Left ventricle myocardium superior (tissue), 1 donor: ENCODE results near the gene STAB1. TPM values are rescaled to one million over a fixed set of nuclear protein-coding genes. Genes with fewer than 3 reads are reported as not detected.

Experiments used
- ATAC-seq: fragments of 200-7000 bp; cut with Tn5 transposase; one replicate; pipeline ENCODE4 v1.9.1; 2020; ENCODE audit warnings: mild to moderate bottlenecking, moderate library complexity
- DNase-seq: peaks from one replicate; pipeline ENCODE4 v3.0.0-alpha.2; 2020
- intact Hi-C: fragments of 100-400 bp; cut with micrococcal nuclease; formaldehyde crosslinking; loops from one replicate; pipeline ENCODE4 v1.11.0; 2022
- total RNA-seq: library from RNA; stranded (reverse); fragmentation: NEBNext Ultra II Directional; extraction: Animal tissue kit (Norgen Biotek cat#: 25700); gene quantifications from one replicate; pipeline ENCODE4 v1.2.1, GENCODE V29; 2021
- donor health status: DM: no; HTN: yes; CAD: no; lungs with severe emphysema.

The STAB1 gene
- total RNA-seq, 1 donor from 2014 or later, result 69.7 TPM

DNA sequence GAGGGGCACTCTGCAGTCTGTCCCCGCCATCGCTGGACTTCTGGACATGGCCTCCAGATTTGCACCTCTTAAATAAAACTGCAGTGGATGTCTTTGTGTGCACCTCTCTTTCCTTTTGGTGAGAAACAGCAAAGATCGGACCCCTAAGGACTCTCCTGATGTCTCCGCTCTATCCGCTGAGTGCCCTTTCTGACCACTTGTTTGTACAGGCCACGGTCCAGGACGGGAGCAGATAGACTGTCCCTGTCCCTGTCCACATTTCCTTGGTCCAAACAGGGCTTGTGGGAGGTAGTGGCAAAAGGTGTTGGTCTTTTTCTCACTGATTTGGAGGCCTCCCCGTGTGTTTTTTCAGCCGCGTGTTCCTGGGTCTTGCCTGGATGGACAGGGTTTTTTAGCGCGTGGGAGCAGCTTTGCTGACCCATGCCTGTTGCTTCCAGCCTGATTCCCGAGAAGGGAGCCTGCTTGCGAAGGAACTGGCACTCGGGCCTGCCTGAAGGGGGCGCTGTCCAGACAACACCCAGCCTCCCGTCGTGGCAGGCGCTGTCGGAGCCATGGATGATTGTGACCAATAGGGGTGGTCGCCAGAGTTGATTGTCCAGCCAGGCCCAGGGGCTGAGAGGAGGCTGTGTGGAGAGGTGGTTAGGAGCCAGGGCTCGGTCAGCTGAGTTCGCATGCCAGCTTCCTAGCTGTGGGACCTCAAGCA, 13.2 kb upstream of the STAB1 start:
- ATAC-seq, result no peak
- DNase-seq, result no peak
- intact Hi-C loops, result no loop called here

DNA sequence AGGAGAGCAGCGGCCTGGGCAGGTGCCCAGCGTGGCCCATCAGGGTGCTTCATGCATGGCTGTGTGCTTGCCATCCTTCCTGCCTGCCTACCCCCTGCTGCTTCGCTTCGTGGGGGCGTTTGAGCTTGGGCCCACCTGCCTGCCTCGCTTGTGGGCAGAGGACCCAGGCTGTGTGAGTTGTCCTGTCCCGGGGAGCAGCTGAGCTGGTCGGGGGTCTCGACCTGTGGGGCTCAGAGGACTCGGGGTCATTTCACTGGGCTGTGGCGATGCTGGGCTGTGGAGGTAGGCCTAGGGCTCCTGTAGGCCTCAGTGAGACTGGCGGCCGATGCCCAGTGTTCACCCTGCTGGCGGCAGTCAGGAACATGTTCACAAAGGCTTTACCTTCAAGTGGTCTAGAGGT, 12.1 kb upstream of the STAB1 start:
- ATAC-seq, result no peak
- DNase-seq, result no peak
- intact Hi-C loops, result no loop called here

DNA sequence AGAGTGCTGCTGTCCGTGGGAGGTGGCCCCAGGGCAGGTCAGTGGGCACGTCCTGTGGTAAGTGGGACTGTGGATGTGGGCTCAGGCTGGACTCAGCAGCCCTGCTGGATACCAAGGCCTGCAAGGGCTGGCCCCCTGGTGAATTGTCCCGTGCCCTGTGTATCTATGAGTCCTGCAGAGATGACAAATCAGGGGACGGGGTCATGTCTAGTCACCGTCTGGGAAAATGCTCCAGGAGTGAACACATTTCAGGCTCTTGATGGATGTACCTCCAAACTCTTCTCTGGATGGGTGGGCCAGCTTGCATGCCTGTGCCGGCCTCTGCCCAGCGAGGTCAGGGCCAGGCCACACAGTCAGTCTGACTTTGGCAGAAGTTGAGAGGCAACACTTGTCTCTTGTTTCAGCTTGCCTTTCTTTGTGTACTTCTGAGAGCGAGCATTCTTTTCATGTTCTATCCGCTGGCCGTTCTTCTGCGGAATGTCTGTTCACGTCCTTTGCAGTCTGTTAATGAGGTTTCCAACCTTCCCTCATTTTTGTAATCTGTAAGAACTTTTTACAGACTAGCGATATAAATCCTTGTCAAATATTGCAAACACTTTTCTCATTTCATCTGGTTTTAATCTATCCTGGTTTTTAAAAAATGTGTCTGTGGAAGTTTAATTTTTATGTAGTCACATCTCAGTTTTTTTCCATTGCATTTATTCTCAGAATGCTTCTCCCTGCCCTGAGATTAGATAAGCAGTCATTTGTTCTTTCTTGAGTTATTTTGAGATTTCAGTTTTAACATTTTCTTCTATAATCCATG, 11.4 kb upstream of the STAB1 start:
- intact Hi-C loops, result no loop called here
- DNase-seq (no peak), ATAC-seq (peak; percentile 53)

- no peak for DNase-seq
- intact Hi-C loops, result no loop called here
- peak; percentile 58 for ATAC-seq
Measured at GRCh38 chr3:52484680-52485461, 10.3 kb upstream of the STAB1 start.

- intact Hi-C loops, result no loop called here
- no peak for ATAC-seq
Measured at GRCh38 chr3:52487050-52487787, 7.9 kb upstream of the STAB1 start.

GRCh38 chr3:52487788-52488691, 7.1 kb upstream of the STAB1 start:
- ATAC-seq (no peak), DNase-seq (no peak)
- intact Hi-C loops, result no loop called here

More at GRCh38 chr3:52487050-52487787, 7.9 kb upstream of the STAB1 start:
- no peak for DNase-seq

GRCh38 chr3:52488746-52489145, 6.4 kb upstream of the STAB1 start:
- no peak for DNase-seq
- intact Hi-C loops, result no loop called here
- no peak for ATAC-seq

- intact Hi-C loops, result no loop called here
- DNase-seq (peak; percentile 51), ATAC-seq (no peak)
Measured at GRCh38 chr3:52489453-52489852, 5.7 kb upstream of the STAB1 start.

DNA sequence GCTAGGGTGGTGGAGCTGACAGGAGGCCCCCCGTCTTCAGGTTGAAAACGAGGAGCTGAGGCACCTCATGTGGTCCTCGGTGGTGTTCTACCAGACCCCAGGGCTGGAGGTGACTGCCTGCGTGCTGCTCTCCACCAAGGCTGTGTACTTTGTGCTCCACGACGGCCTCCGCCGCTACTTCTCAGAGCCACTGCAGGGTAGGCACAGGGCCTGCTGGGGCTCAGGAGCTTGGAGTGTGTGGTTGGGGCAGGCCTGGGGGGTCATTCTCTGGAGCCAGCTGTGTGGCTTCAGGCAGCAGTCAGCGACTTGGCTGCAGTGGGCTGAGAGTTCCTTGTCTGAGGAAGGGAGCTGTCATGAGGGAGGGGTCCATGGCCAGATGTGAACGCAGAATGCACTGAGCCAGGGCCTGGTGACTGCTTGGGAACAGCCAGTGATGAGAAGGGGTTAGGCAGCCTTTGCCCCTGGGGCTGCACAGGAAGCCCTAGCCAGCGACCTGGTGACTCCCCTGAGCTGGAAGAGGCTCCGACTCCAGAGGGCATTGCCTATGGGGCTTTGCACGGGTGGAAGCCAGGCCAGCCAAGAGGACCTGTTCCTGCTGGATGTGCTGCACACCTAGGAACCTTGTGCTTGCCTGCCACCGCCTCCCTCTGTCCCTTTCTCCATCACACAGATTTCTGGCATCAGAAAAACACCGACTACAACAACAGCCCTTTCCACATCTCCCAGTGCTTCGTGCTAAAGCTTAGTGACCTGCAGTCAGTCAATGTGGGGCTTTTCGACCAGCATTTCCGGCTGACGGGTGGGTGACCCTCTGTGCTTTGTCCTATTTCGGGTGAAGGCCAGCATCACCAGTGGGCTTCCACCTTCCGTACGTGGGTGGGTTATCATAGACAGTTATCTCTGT, 4.9 kb upstream of the STAB1 start:
- no peak for ATAC-seq
- no peak for DNase-seq
- intact Hi-C loops, result no loop called here

- ATAC-seq (peak; percentile 46), DNase-seq (peak; percentile 62)
- intact Hi-C loops, result no loop called here
Measured at GRCh38 chr3:52490939-52491526, 4.1 kb upstream of the STAB1 start.

DNA sequence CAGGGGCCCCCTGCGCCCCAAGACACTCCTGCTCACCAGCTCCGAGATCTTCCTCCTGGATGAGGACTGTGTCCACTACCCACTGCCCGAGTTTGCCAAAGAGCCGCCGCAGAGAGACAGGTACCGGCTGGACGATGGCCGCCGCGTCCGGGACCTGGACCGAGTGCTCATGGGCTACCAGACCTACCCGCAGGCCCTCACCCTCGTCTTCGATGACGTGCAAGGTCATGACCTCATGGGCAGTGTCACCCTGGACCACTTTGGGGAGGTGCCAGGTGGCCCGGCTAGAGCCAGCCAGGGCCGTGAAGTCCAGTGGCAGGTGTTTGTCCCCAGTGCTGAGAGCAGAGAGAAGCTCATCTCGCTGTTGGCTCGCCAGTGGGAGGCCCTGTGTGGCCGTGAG, 3.1 kb upstream of the STAB1 start:
- no peak for ATAC-seq
- intact Hi-C loops, result no loop called here

GRCh38 chr3:52493232-52494017, 1.7 kb upstream of the STAB1 start:
- ATAC-seq (no peak), DNase-seq (no peak)
- intact Hi-C loops, result no loop called here

More for the DNA sequence above, 3.1 kb upstream of the STAB1 start:
- DNase-seq, result no peak

DNA sequence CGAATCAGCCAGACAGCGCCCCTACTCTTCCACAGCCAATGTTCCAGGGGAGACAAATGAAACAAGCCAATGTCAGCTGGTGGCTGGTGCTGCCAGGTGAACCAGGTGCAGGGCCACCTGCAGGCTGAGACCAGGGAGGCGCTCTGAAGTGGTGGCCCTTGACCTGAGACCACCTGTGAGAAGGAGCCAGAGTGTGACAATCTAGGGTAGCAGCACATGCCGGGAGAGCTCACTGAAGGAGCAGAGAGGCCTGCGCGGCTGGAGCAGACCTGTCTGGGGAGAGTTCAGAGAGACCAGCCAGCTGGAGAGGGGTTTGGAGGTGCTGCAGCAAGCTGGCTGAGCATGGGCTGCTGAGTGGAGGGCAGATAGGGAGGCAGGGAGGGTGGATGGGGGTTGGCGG, 693 bp upstream of the STAB1 start:
- ATAC-seq, result no peak
- intact Hi-C loops, result no loop called here
- no peak for DNase-seq

DNA sequence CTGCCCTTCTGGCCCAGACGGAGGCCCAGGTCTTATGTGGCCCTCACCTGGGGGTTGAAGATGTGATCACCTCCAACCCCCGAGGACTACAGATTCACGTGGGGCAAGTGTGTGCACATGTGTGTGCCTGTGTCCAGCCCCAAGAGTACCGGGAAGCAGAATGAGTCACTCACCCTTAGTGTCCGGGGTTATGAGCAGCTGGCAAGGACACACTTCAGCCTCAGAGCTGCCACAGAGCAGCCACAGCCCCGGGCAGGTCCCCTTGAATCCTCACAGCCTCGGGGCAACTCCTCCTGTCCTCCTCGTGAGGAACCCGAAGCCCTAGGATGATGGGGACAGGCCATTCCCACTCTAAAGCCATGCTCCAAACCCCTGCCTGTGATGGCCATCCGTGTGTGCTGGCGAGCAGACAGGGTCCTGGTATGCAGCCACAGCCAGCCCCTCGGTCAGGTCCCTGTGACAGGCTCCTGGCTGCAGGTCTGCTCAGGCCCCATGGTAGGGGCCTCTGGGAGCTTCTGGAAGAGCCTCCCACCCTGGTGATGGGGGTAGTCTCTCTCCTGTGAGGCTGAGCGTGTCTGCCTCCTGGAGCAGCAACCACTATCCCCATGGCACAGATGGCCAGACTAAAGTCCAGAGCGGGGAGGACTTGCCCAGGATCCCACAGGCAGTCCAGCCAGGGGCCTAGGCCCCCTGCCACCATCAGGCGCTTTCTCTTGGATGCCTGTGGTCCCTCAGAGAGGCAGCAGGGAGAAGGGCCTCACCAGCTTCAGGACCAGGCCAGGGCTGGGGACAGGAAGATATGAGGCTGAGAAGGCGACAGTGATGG, 852 bp downstream of the STAB1 start:
- no peak for DNase-seq
- intact Hi-C loops, result no loop called here
- ATAC-seq, result peak; percentile 16
